A549 treated with CORT108297 at 1 μM for 4 hours (cell line): ENCODE results near the gene DPY19L1. TPM values are rescaled to one million over a fixed set of nuclear protein-coding genes. Genes with fewer than 3 reads are reported as not detected.

Source experiments
- total RNA-seq: library from RNA; stranded (reverse); fragments of 200-300 nt; extraction: Qiagen RNA extraction; gene quantifications from 5 replicates; pipeline ENCODE4 v1.2.3, GENCODE V29; 2022

DPY19L1 gene
- total RNA-seq: 40.9 to 45.7 TPM (median 43.9 TPM) in 5 replicates

DNA sequence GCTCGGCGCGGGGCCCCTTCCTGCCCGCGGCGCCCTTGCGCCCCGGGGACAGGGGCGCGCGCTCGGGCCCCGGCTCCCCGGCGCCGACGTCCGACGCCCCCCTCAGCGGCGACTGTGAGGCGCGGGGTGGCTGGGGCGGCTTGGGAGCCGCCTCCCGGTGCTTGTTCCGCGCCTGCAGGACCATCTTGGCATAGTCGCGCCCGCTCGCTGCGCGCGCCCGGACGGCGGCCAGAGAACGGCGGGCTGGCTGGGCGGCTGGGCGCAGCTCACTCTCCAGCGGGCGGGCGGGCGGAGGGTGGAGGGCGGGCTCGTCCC lies at the start of gene DPY19L1:
TSS of gene DPY19L1 (minus strand) at position 275 of the 315 bp plus-strand sequence. CDS start at position 184, 91 bp downstream.

Other genes starting within 250 kb of the DPY19L1 start
- gene TBX20, start 216.6 kb upstream of the DPY19L1 start, total RNA-seq: 1.5 to 2.6 TPM (median 2.1 TPM) in 5 replicates